ENCODE data around the gene RPS6KL1.

GRCh38 chr14:74896400-74896799 is 26.7 kb downstream of the RPS6KL1 start:
- no peak for TF ChIP-seq CTCF (IDR thresholded peaks at IDR 0.05)
- TF ChIP-seq EZH2 (IDR thresholded peaks at IDR 0.05) = no peak
- TF ChIP-seq EZH2phosphoT487 (IDR thresholded peaks at IDR 0.05) = no peak

Measured in neural progenitor cell (in vitro differentiated cells).